ENCODE measurements around the gene REC114. TPM values are rescaled to one million over a fixed set of nuclear protein-coding genes. Genes with fewer than 3 reads are reported as not detected.
"Not testable (repeated sequence)": the region's sequence is repeated elsewhere in the genome, so short reads cannot be mapped to it uniquely, and the experiment has no call there.

REC114 gene
- total RNA-seq, 1 donor from 2014 or later: not detected

DNA sequence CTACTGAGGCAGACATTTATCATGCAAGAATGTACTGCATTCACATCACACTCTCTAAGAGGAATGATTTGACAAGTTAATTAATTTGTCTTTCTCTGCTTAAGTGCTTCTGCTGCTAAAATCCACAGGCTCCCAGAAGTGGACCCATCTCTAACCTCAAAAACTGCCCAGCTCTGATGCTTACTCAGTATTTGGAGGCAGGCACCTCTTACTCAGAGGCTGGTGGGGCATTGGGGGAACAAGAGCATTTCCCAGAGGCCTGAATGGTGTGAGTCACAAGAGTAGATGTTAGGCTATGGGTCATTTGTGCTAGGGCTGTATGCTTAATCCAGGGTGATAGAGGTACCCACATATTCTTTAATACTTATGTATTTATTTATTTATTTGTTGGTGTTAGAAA is 39.8 kb upstream of the REC114 start:
- Mint-ChIP-seq H3K4me3 (no peak overlapping the region), H3K36me3 (ENCODE audit: low read depth) (no peaks in the 10 kb centered on the region), H3K4me1 (no peaks in the 10 kb centered on the region), H3K9me3 (no peaks in the 10 kb centered on the region), H3K27me3 (ENCODE audit: low read depth) (no peaks in the 10 kb centered on the region), H3K27ac (ENCODE audit: unreplicated experiment) (no peak overlapping the region)
- TF ChIP-seq, protein P1, sequence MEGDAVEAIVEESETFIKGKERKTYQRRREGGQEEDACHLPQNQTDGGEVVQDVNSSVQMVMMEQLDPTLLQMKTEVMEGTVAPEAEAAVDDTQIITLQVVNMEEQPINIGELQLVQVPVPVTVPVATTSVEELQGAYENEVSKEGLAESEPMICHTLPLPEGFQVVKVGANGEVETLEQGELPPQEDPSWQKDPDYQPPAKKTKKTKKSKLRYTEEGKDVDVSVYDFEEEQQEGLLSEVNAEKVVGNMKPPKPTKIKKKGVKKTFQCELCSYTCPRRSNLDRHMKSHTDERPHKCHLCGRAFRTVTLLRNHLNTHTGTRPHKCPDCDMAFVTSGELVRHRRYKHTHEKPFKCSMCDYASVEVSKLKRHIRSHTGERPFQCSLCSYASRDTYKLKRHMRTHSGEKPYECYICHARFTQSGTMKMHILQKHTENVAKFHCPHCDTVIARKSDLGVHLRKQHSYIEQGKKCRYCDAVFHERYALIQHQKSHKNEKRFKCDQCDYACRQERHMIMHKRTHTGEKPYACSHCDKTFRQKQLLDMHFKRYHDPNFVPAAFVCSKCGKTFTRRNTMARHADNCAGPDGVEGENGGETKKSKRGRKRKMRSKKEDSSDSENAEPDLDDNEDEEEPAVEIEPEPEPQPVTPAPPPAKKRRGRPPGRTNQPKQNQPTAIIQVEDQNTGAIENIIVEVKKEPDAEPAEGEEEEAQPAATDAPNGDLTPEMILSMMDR (conservative IDR thresholded peaks at IDR 0.05): no peak
- DNase-seq (ENCODE audit: low read depth, low spot score): no peak

DNA sequence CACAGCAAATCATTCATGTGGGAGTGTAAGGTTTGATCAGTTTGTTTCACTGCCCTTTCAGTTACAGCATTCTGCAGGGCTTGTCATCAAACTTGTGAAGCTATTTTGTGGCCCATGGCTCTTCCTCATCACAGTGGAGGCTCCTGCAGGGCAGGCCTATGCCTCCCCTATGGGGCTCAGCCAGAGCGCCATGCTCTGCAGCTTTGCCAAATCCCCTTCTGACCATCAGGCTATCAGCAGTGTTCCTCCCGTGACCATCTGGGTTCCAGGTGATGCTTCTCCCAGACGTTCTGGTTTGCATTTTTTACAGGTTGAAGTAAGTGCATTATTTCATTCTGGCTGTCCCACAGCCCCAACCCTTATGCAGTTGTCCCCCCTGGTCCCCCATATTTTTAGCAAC is 28.1 kb upstream of the REC114 start:
- Mint-ChIP-seq H3K36me3 (ENCODE audit: low read depth) (no peaks in the 10 kb centered on the region), H3K9me3 (no peaks in the 10 kb centered on the region), H3K27ac (ENCODE audit: unreplicated experiment) (no peak overlapping the region), H3K4me1 (no peaks in the 10 kb centered on the region), H3K4me3 (no peak overlapping the region), H3K27me3 (ENCODE audit: low read depth) (peaks cover 17% of the 10 kb centered on the region)
- no peak for DNase-seq (ENCODE audit: low read depth, low spot score)
- TF ChIP-seq, protein P1 (conservative IDR thresholded peaks at IDR 0.05): no peak

DNA sequence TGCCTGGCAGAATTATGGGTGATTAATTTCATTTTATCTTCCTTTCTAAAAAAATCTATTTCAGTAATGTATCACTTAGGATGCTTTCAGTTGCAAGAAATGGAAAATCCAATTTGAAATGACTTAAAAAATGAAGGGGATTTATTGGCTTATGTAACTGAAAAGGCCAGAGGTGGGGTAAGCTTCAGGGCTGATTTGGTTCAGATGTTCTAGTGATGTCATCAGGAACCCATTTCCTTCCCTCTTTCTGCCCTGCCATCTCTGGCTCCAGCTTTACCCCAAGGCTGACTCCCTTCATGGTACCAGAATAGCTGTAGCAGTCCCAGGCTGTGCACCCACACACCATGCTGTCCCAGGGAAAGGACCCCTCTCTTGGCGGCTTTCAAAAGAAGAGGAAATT is 18.5 kb upstream of the REC114 start:
- Mint-ChIP-seq H3K27me3 (ENCODE audit: low read depth) (peaks cover 20% of the 10 kb centered on the region), H3K4me1 (no peaks in the 10 kb centered on the region), H3K9me3 (no peaks in the 10 kb centered on the region), H3K36me3 (ENCODE audit: low read depth) (no peaks in the 10 kb centered on the region), H3K27ac (ENCODE audit: unreplicated experiment) (no peak overlapping the region), H3K4me3 (no peak overlapping the region)
- TF ChIP-seq, protein P1 (conservative IDR thresholded peaks at IDR 0.05): no peak
- no peak for DNase-seq (ENCODE audit: low read depth, low spot score)

DNA sequence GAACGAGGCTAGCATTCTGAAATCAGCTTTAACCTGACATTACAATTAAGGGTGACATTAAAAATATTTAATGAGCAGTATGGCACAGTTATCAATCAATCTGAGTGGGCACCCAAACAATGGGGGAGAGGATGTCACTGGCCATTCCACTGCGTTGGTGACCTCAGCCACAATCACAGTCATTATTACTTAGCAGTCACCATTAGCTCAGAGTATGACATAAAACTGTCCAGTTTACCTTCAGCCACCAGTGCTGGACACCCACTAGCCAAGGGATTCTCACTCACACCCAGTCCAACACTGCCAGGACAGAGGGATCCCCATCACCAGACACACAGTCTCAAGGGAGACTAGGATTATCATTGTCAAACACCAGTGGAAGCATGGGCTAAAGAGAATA is 17.5 kb upstream of the REC114 start:
- TF ChIP-seq, protein P1 (conservative IDR thresholded peaks at IDR 0.05): no peak
- Mint-ChIP-seq H3K9me3 (no peaks in the 10 kb centered on the region), H3K4me3 (no peak overlapping the region), H3K36me3 (ENCODE audit: low read depth) (no peaks in the 10 kb centered on the region), H3K27ac (ENCODE audit: unreplicated experiment) (no peak overlapping the region), H3K27me3 (ENCODE audit: low read depth) (peaks cover 29% of the 10 kb centered on the region), H3K4me1 (no peaks in the 10 kb centered on the region)
- no peak for DNase-seq (ENCODE audit: low read depth, low spot score)

DNA sequence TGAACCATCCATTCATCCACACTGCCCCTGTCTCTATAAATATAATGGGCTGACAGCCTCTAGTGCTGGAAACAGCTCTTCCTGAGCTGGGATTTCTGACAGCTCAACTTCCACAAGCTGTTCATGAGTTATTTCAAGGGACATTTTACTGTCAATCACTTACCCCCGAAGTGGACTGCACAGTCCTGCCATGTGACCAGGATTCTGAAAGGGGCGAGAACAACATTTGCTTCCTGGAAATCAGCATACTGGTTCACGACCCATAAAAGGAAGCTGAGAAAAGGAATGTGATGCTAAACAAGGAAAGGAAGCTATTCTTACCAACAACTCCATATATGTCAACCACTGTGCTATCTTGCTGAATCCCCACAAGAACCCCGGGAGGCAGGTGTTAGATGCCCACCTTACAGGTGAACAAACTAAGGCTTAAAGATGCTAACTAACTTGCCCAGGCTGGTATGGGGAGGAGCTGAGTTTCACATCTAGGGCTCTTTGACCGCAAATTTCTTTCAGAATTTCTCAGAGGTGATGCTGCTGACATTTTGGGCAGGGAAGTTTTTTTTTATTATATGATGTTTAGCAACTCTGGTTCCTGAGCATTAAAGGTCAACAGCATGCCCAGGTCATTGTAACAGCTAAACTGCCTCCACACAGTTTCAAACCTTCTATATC is 16.5 kb upstream of the REC114 start:
- Mint-ChIP-seq H3K9me3 (no peaks in the 10 kb centered on the region), H3K4me1 (no peaks in the 10 kb centered on the region), H3K36me3 (ENCODE audit: low read depth) (no peaks in the 10 kb centered on the region), H3K27me3 (ENCODE audit: low read depth) (peaks cover 36% of the 10 kb centered on the region), H3K4me3 (no peak overlapping the region), H3K27ac (ENCODE audit: unreplicated experiment) (no peak overlapping the region)
- DNase-seq (ENCODE audit: low read depth, low spot score): no peak
- TF ChIP-seq, protein P1 (conservative IDR thresholded peaks at IDR 0.05): no peak

DNA sequence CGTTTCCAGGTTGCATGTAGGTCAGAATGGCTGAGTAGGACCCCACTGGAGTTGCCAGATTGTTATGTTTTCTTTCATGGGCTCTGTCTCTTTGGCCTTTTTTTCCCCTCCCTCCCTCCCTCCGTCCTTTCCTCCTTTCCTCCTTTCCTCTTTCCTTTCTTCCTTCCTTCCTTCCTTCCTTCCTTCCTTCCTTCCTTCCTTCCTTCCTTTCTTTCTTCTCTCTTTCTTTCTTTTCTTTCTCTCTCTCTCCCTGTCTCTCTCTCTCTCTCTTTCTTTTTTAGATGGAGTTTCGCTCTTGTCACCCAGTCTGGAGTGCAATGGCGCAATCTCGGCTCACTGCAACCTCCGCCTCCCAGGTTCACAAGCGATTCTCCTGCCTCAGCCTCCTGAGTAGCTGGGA is 11.6 kb upstream of the REC114 start:
- peaks cover 45% of the 10 kb centered on the region for H3K27me3 Mint-ChIP-seq (ENCODE audit: low read depth)
- H3K36me3 Mint-ChIP-seq (ENCODE audit: low read depth); H3K27ac Mint-ChIP-seq (ENCODE audit: unreplicated experiment); H3K4me3 Mint-ChIP-seq; H3K9me3 Mint-ChIP-seq; H3K4me1 Mint-ChIP-seq; DNase-seq (ENCODE audit: low read depth, low spot score): not testable (repeated sequence)

Data from neural crest cell (in vitro differentiated cells).